Stimulated activated CD8-positive, alpha-beta memory T cell treated with anti-CD3 and anti-CD28 coated beads, Interleukin-7, amount 100 ng/mL, for 1 hour (primary cell): ENCODE results near the gene ZFAND3.

ENCODE experiments used
- DNase-seq, 2 donors: peaks; one replicate each; pipeline ENCODE4 v3.0.0-alpha.2; 2020; ENCODE audit warnings: low read depth in 2 of 2

Gene ZFAND3

DNA sequence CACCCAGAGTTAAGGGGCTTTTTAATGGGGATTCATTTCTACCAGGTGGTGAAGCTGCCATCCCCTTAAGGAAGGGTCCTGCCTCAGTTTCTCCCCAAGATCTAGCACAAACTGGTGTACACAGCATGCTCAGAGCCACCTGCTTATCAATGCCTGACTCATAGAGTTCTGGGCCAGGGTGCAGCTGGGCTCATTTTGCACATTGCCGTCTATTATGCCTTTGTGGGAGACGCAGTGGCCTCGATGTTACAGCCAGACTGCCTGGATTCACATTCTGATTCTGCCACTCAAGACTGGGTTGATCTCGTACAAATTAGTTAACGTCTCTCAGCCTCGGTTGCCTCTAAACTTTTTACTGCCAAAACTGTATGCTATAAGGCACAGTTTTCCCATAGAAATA is 365.7 kb downstream of the ZFAND3 start:
- DNase-seq, result no peak

GRCh38 chr6:38185752-38186151 is 366.2 kb downstream of the ZFAND3 start:
- DNase-seq, result no peak

GRCh38 chr6:38187325-38187724 is 367.8 kb downstream of the ZFAND3 start:
- DNase-seq, result no peak

DNA sequence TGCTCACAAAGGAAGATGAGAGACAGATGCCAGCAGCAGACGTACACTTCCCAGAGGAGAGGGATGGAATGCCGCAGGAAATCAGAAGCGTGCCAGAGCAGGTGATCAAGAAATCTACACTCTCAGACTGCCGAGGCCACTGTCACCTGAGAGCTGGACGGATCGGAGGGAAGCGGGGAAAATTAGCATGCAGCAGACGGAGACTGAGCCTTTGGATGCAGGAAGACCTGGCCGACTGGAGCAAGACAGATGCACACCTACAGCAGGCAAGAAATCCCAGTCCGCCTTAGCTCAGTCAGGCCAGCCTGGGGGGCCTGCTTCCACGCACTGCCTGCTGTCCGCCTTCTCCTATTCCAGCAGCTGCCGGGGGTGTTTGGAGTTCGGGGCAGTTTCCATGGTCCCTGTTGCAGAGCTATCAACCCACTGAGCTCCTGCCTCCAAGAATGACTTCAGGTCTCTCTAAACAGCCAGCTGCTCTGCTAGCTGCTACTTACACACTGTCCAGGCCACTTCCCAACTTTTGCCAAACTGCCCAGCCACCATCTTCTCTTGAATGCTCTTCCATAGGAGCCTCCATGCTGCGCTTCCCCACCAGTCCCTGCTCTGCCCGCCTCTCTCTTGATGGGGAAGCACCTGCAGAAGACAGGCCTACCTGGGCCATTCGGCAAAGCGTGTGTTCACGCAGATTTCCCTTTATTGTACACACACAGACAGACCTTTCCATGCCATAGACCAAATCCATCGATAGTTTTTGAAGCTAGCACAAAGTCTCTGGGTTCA is 368.5 kb downstream of the ZFAND3 start:
- no peak for DNase-seq

GRCh38 chr6:38188677-38189335 is 369.3 kb downstream of the ZFAND3 start:
- DNase-seq, result no peak

GRCh38 chr6:38191418-38191817 is 371.9 kb downstream of the ZFAND3 start:
- no peak for DNase-seq

GRCh38 chr6:38192011-38192410 is 372.5 kb downstream of the ZFAND3 start:
- no peak for DNase-seq

- DNase-seq, result no peak
These were observed 373.0 kb downstream of the ZFAND3 start for GRCh38 chr6:38192487-38192886.

- DNase-seq, result no peak
These were observed 373.5 kb downstream of the ZFAND3 start for GRCh38 chr6:38193051-38193450.

- DNase-seq, result no peak
These were observed 374.2 kb downstream of the ZFAND3 start for GRCh38 chr6:38193481-38194281.

DNA sequence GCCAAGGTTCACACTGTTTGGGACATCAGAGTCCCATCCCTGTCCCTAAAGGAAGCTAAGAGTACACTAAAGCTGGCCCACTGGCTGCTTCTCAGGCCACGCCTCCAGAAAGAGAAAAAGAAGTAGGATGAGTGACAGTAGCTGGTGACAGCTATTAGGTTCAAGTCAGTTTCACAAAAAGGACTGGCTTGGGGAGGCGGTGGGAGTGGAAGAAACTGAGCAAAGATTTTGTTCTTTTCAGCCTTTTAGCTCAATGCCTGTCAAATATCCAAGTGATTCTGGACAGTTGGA is 374.7 kb downstream of the ZFAND3 start:
- DNase-seq, result no peak

- DNase-seq, result no peak
These were observed 375.1 kb downstream of the ZFAND3 start for GRCh38 chr6:38194589-38194988.

DNA sequence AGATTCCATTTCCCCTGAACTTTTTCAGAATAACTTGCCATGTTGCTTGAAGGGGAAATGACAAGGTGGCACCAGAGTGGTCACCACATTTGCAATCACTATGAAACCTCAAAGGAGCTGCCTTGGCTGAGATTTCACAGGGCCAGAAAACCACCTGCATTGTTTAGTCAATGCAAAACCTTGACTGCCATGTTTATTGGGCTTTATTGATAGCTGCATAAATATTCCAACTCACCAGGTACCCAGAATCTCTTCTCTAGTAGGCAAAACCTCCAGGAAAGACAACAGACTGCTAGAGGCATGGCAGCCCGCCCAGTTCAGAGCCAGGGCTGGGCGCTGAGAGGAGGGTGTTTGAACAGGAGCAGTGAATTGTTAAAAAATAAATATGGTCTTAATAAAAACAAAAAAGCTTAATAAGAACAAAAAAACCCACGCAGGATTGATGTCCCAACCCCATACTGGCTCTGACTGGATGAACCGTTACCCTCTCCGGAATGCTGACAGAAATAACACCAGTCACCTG is 375.6 kb downstream of the ZFAND3 start:
- no peak for DNase-seq

- DNase-seq, result no peak
These were observed 378.7 kb downstream of the ZFAND3 start for GRCh38 chr6:38198219-38198618.
